ENCODE measurements around the gene HBG1. TPM values are rescaled to one million over a fixed set of nuclear protein-coding genes. Genes with fewer than 3 reads are reported as not detected.
"Not testable (repeated sequence)": the region's sequence is repeated elsewhere in the genome, so short reads cannot be mapped to it uniquely, and the experiment has no call there.

HBG1 gene
- total RNA-seq, 4 donors from 2014 or later, result not detected

- no peak overlapping the region for H3K27ac ChIP-seq
- no peaks in the 10 kb centered on the region for H3K27me3 ChIP-seq
- TF ChIP-seq POLR2A (IDR thresholded peaks at IDR 0.05), result no peak
- no peak for TF ChIP-seq CTCF (IDR thresholded peaks at IDR 0.05)
- H3K9me3 ChIP-seq, result no peaks in the 10 kb centered on the region
- no peaks in the 10 kb centered on the region for H3K36me3 ChIP-seq
- DNase-seq, result no peak
- intact Hi-C loops (cut with DNase I), result no loop called here
- H3K4me1 ChIP-seq, result no peaks in the 10 kb centered on the region
- H3K4me3 ChIP-seq, result no peak overlapping the region
- WGBS, 2 donors, result 38 to 58% methylated on average over 1 of the region's 1 CpG
Observed at GRCh38 chr11:5252919-5253265, 3.2 kb upstream of the HBG1 start.

- Histone ChIP-seq H3K9me3 (no peaks in the 10 kb centered on the region), H3K36me3 (no peaks in the 10 kb centered on the region), H3K27me3 (no peaks in the 10 kb centered on the region), H3K27ac (no peak overlapping the region), H3K4me3 (no peak overlapping the region), H3K4me1 (no peaks in the 10 kb centered on the region)
- TF ChIP-seq CTCF (IDR thresholded peaks at IDR 0.05) (no peak), POLR2A (IDR thresholded peaks at IDR 0.05) (no peak)
- intact Hi-C loops (cut with DNase I), result no loop called here
- no peak for DNase-seq
- 58 to 64% methylated on average over 9 of the region's 9 CpGs for WGBS, 2 donors
Observed at GRCh38 chr11:5252192-5252918, 2.7 kb upstream of the HBG1 start.

GRCh38 chr11:5251746-5252145, 2.1 kb upstream of the HBG1 start:
- no peaks in the 10 kb centered on the region for H3K36me3 ChIP-seq
- WGBS, 2 donors, result 48 to 56% methylated on average over 2 of the region's 2 CpGs
- DNase-seq, result no peak

GRCh38 chr11:5250543-5251204, 1.0 kb upstream of the HBG1 start:
- TF ChIP-seq CTCF (IDR thresholded peaks at IDR 0.05) (no peak), POLR2A (IDR thresholded peaks at IDR 0.05) (no peak)
- no peak overlapping the region for H3K27ac ChIP-seq
- DNase-seq, result no peak
- no peaks in the 10 kb centered on the region for H3K9me3 ChIP-seq
- WGBS, 2 donors, result 77 to 81% methylated on average over 4 of the region's 4 CpGs
- no peak overlapping the region for H3K4me3 ChIP-seq
- no peaks in the 10 kb centered on the region for H3K4me1 ChIP-seq
- H3K36me3 ChIP-seq, result no peaks in the 10 kb centered on the region
- intact Hi-C loops (cut with DNase I), result no loop called here
- no peaks in the 10 kb centered on the region for H3K27me3 ChIP-seq

More at GRCh38 chr11:5251746-5252145, 2.1 kb upstream of the HBG1 start:
- TF ChIP-seq CTCF (IDR thresholded peaks at IDR 0.05) (no peak), POLR2A (IDR thresholded peaks at IDR 0.05) (no peak)
- Histone ChIP-seq H3K9me3 (no peaks in the 10 kb centered on the region), H3K4me1 (no peaks in the 10 kb centered on the region), H3K27me3 (no peaks in the 10 kb centered on the region), H3K4me3 (no peak overlapping the region), H3K27ac (no peak overlapping the region)
- intact Hi-C loops (cut with DNase I), result no loop called here

- H3K9me3 ChIP-seq; H3K4me3 ChIP-seq; H3K27ac ChIP-seq; H3K27me3 ChIP-seq; H3K4me1 ChIP-seq; DNase-seq; intact Hi-C loops (cut with DNase I); H3K36me3 ChIP-seq: not testable (repeated sequence)
- 100% methylated on average over 2 of the region's 7 CpGs; no CpG with 5 or more reads in 1 of the 2 donors for WGBS, 2 donors
Observed at GRCh38 chr11:5248498-5248897, 1.2 kb downstream of the HBG1 start.

All from esophagus squamous epithelium (tissue), 5 donors.